K562 (cell line): ENCODE data around the gene RPS19BP1. TPM values are rescaled to one million over a fixed set of nuclear protein-coding genes. Genes with fewer than 3 reads are reported as not detected.

ENCODE experiments used
- ATAC-seq: fragments of 200-7000 bp; cut with Tn5 transposase; 3 replicates; pipeline ENCODE4 v1.9.1; 2020; ENCODE audit warnings: moderate library complexity
- BruUV-seq: library from RNA; stranded (reverse); fragments of 400-500 nt; replicated peaks from 2 replicates; lab custom pipeline; 2021; lab: Mats Ljungman, UMichigan
- CTCF ChIA-PET: fragments of 300-600 bp; formaldehyde crosslinking; extraction: SDS; loops from one replicate; lab custom pipeline; 2021; ENCODE audit warnings: low intra/inter-chr PET ratio; lab: Yijun Ruan, JAX
- POLR2A ChIA-PET: fragments of 300-600, 350-650 bp; sonication (Branson Sonifier 250); formaldehyde crosslinking; extraction: SDS; loops from one replicate; lab custom pipeline; 2021; ENCODE audit warnings: antibody characterized with exemption, inconsistent platforms; lab: Yijun Ruan, JAX
- DNase-seq, 4 experiments: peaks; one replicate each; pipeline versions ENCODE4 v3.0.0 to v3.0.0-alpha.2; 2011 to 2018; ENCODE audit warnings: low spot score in 3 of 4, mixed read lengths in 3 of 4; ENCODE audit errors: extremely low read depth in 1 of 4
- FAIRE-seq: peaks from 2 replicates; lab custom pipeline; 2011; peaks lifted over from hg19 to GRCh38; lab: Jason Lieb, UNC
- H2AFZ ChIP-seq: 2 replicates; pipeline ENCODE4 v1.6.0; 2011; ENCODE audit warnings: low read depth, low read length, control low read depth, inconsistent platforms
- H3K27ac ChIP-seq: fragments of 200-600 bp; 3 replicates; pipeline ENCODE4 v1.8.0; 2011; ENCODE audit warnings: low read depth, mild to moderate bottlenecking, control low read depth, inconsistent platforms, low read length, moderate library complexity, mixed read lengths; ENCODE audit errors: extremely low read depth
- H3K27me3 ChIP-seq, 2 experiments: fragments of 300-600 bp in 1 of 2; 2 replicates in 1 of 2; 3 replicates in 1 of 2; pipeline versions ENCODE4 v1.6.0 to v1.8.0; 2011; ENCODE audit warnings: inconsistent platforms in 2 of 2, low read length in 2 of 2, mild to moderate bottlenecking in 1 of 2, mixed read lengths in 1 of 2, moderate library complexity in 1 of 2; ENCODE audit not compliant: control insufficient read depth in 2 of 2, insufficient read depth in 2 of 2
- H3K36me3 ChIP-seq: fragments of 300-600 bp; 3 replicates; pipeline ENCODE4 v1.8.0; 2011; ENCODE audit warnings: mild to moderate bottlenecking, low read length, inconsistent platforms; ENCODE audit not compliant: control insufficient read depth, insufficient read depth
- H3K4me1 ChIP-seq, 2 experiments: fragments of 200-600 bp in 1 of 2; replicated peaks in 1 of 2; 2 replicates in 1 of 2; 3 replicates in 1 of 2; pipeline versions ENCODE4 v1.5.1 to v1.8.0; 2011; ENCODE audit warnings: inconsistent platforms in 2 of 2, low read length in 2 of 2, mild to moderate bottlenecking in 1 of 2, mixed read lengths in 1 of 2, moderate library complexity in 1 of 2; ENCODE audit not compliant: control insufficient read depth in 2 of 2, insufficient read depth in 2 of 2
- H3K4me2 ChIP-seq: 2 replicates; pipeline ENCODE4 v1.6.1; 2011; ENCODE audit warnings: low read length, control low read depth, inconsistent platforms, mixed read lengths; ENCODE audit not compliant: insufficient read depth
- H3K4me3 ChIP-seq: fragments of 200-600 bp; sonication (generic), shearing (Covaris generic); 2 replicates; pipeline ENCODE4 v1.5.1; 2016; ENCODE audit warnings: control low read depth, inconsistent platforms
- H3K79me2 ChIP-seq: fragments of 200-600 bp; 3 replicates; pipeline ENCODE4 v1.8.0; 2011; ENCODE audit warnings: low read length, inconsistent platforms; ENCODE audit not compliant: control insufficient read depth, insufficient read depth
- H3K9ac ChIP-seq, 2 experiments: 2 replicates each; pipeline versions ENCODE4 v1.6.0 to v1.6.1; 2011; ENCODE audit warnings: low read depth in 2 of 2, low read length in 2 of 2, control low read depth in 1 of 2, inconsistent platforms in 1 of 2, mild to moderate bottlenecking in 1 of 2, mixed read lengths in 1 of 2; ENCODE audit not compliant: insufficient read depth in 1 of 2
- H3K9me1 ChIP-seq: one replicate; pipeline ENCODE4 v1.6.0; 2011; ENCODE audit warnings: inconsistent platforms, mild to moderate bottlenecking, low read length, moderate library complexity; ENCODE audit not compliant: control insufficient read depth, insufficient read depth
- H3K9me3 ChIP-seq: replicated peaks from 2 replicates; pipeline ENCODE4 v1.5.1; 2011; ENCODE audit warnings: low read depth, low read length, inconsistent platforms; ENCODE audit not compliant: control insufficient read depth, insufficient read depth
- H4K20me1 ChIP-seq: replicated peaks from 2 replicates; pipeline ENCODE4 v1.6.1; 2011; ENCODE audit warnings: low read length, inconsistent platforms, mixed read lengths; ENCODE audit not compliant: control insufficient read depth, insufficient read depth
- CEBPB ChIP-seq: fragments of 450-650 bp; IDR thresholded peaks from 2 replicates; pipeline ENCODE4 v1.6.1; 2016; ENCODE audit warnings: missing genetic modification characterization, missing compliant biosample characterization
- MCM2 ChIP-seq: fragments of 450-650 bp; IDR thresholded peaks from 2 replicates; pipeline ENCODE4 v1.6.1; 2017; ENCODE audit warnings: low read depth, mild to moderate bottlenecking
- MTA1 ChIP-seq: fragments of 450-650 bp; IDR thresholded peaks from 2 replicates; pipeline ENCODE4 v1.6.1; 2017; ENCODE audit warnings: borderline replicate concordance
- NR2C2 ChIP-seq, 2 experiments: fragments of 200-800 bp in 1 of 2; sonication (Bioruptor generic) in 1 of 2; sonication (generic) in 1 of 2; formaldehyde crosslinking in 1 of 2; IDR thresholded peaks; 2 replicates each; pipeline versions ENCODE4 v1.6.1 to v1.8.0; 2016 to 2022; ENCODE audit warnings: mild to moderate bottlenecking in 1 of 2, missing compliant biosample characterization in 1 of 2, missing genetic modification characterization in 1 of 2, missing genetic modification reagents in 1 of 2
- SRSF9 ChIP-seq: fragments of 200-400 bp; formaldehyde crosslinking; IDR thresholded peaks from 2 replicates; pipeline ENCODE4 v1.6.1; 2017; ENCODE audit warnings: low read depth, low read length, borderline replicate concordance
- TSC22D4 ChIP-seq: fragments of 450-650 bp; IDR thresholded peaks from 2 replicates; pipeline ENCODE4 v1.6.1; 2016; ENCODE audit warnings: missing genetic modification characterization, missing biosample characterization, control low read depth
- YBX1 ChIP-seq: fragments of 450-650 bp; IDR thresholded peaks from 2 replicates; pipeline ENCODE4 v1.7.1; 2016; ENCODE audit warnings: mild to moderate bottlenecking
- ZFX ChIP-seq: sonication (generic); formaldehyde crosslinking; IDR thresholded peaks from 2 replicates; pipeline ENCODE4 v1.8.0; 2022; ENCODE audit warnings: mild to moderate bottlenecking, missing genetic modification reagents, moderate library complexity
- WGBS: fragments of 100-300 bp; shearing (Covaris generic); methylation state at CpG from one replicate; pipeline ENCODE4 v1.1.6; 2016; ENCODE audit warnings: low coverage, mixed read lengths; ENCODE audit not compliant: insufficient coverage; ENCODE audit errors: missing lambda C conversion rate; 5-methylcytosine and 5-hydroxymethylcytosine counted together
- in situ Hi-C: fragments of 300-500 bp; cut with MboI; formaldehyde crosslinking; loops from 4 replicates; pipeline ENCODE4 v1.15.0; 2018; ENCODE audit warnings: inconsistent platforms, mixed read lengths
- intact Hi-C: fragments of 100-400 bp; cut with micrococcal nuclease; formaldehyde crosslinking; loops from 2 replicates; pipeline ENCODE4 v1.14.2; 2022
- polyA plus RNA-seq, 8 experiments: library from polyadenylated mRNA; depleted of rRNA in 4 of 8; stranded (reverse) in 5 of 8; unstranded in 3 of 8; fragments of >200 nt; fragmentation: Nextera tagmentation in 2 of 8; fragmentation: Illumina TruSeq in 1 of 8; extraction: Ambion mirVana in 2 of 8; extraction: Trizol in 1 of 8; gene quantifications; 2 replicates each; pipeline versions ENCODE4 v1.2.1 to v1.2.3, GENCODE V29; 2011 to 2014; ENCODE audit warnings: inconsistent platforms in 1 of 8, missing spikeins in 1 of 8
- total RNA-seq, 7 experiments: library from RNA; depleted of rRNA in 6 of 7; stranded (reverse); fragments of >200 nt in 6 of 7; fragmentation: Illumina TruSeq in 2 of 7; extraction: Trizol in 2 of 7; gene quantifications; 2 replicates each; pipeline versions ENCODE4 v1.2.1 to v1.2.3, GENCODE V29; 2011 to 2021; ENCODE audit warnings: low replicate concordance in 1 of 7
- TF ChIP-seq, protein P1 (sequence below): fragments of 450-650 bp; formaldehyde crosslinking; IDR thresholded peaks from 2 replicates; pipeline ENCODE4 v1.4.0; 2020; ENCODE audit warnings: mild to moderate bottlenecking, moderate library complexity
- TF ChIP-seq, protein P2 (sequence below): fragments of 450-650 bp; IDR thresholded peaks from 2 replicates; pipeline ENCODE4 v1.6.1; 2018; ENCODE audit not compliant: partially characterized antibody

Gene RPS19BP1
- total and polyA plus RNA-seq, 9 of the 15 experiments (the other 6 are each of a cell fraction or from before 2014, with no cell fraction given), result 3.0 to 223 (median 84.3) TPM

- Histone ChIP-seq H3K4me2 (no peak overlapping the region), H3K9me1 (no peaks in the 10 kb centered on the region), H3K36me3 (peaks cover 9% of the 10 kb centered on the region; the same call in 2 of the 3 replicates), H4K20me1 (no peaks in the 10 kb centered on the region), H3K9ac (no peak overlapping the region), H3K4me3 (no peak overlapping the region), H3K27ac (no peak overlapping the region), H3K27me3 (no peaks in the 10 kb centered on the region), H3K79me2 (peaks cover 2% of the 10 kb centered on the region; the same call in 1 of the 3 replicates), H2AFZ (no peak overlapping the region), H3K4me1 (peaks cover 2 to 36% of the 10 kb centered on the region in 2 experiments; a peak in 4 of 5 replicates), H3K9me3 (no peaks in the 10 kb centered on the region)
- DNase-seq (no peak), FAIRE-seq (no peak), ATAC-seq (no peak)
- TF ChIP-seq CEBPB, result peak; percentile 45
- no peak for TF ChIP-seq YBX1
- BruUV-seq, result no TSS peak
- in situ Hi-C loops, result no loop called here
- intact Hi-C loops, result no loop called here
- ChIA-PET POLR2A (interaction anchor here (1.0 to 3.3 kb wide), 3 partner anchors 42 to 168 kb away, joined by 4 to 17 read pairs (median 5); no protein-coding TSS in a partner anchor), CTCF (no interaction called here)
- WGBS, result 61% methylated on average over 5 of the region's 5 CpGs
Observed at GRCh38 chr22:39481595-39481994, 51.0 kb downstream of the RPS19BP1 start.

DNA sequence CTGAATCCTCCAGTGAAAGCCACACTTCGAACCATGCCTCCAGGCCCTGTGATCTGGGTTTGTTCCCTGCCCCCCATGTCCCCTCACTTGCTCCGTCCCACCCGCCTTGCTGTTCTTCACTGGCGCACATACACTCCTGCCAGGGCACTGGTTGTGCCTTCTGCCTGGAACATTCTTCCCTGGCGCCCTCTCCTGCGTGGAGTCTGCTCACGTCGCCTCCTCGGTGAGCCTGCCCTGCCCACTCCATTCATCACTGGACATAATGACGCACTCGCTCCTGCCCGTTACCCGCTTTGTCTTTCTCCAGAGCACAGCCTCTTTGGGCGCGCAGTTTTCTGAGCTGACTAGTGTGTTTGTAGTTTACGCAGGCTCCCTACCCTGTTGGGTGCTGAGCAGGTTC is 51.5 kb downstream of the RPS19BP1 start:
- Histone ChIP-seq H3K27ac (no peak overlapping the region), H2AFZ (no peak overlapping the region), H3K79me2 (peaks cover 8% of the 10 kb centered on the region; the same call in 1 of the 3 replicates), H3K27me3 (no peaks in the 10 kb centered on the region), H3K9me1 (no peaks in the 10 kb centered on the region), H3K4me1 (peaks cover 2 to 36% of the 10 kb centered on the region in 2 experiments; a peak in 4 of 5 replicates), H4K20me1 (no peaks in the 10 kb centered on the region), H3K4me3 (no peak overlapping the region), H3K9ac (0 out of 4 replicates have a peak overlapping the region, but pooled peaks of 1 of the 2 experiments have one; percentile 43), H3K4me2 (no peak overlapping the region), H3K9me3 (no peaks in the 10 kb centered on the region), H3K36me3 (peaks cover 9% of the 10 kb centered on the region; the same call in 2 of the 3 replicates)
- ATAC-seq (no peak), FAIRE-seq (no peak), DNase-seq (no peak)
- POLR2A ChIA-PET, result interaction anchor here (1.4 to 3.3 kb wide), 2 partner anchors 39 to 42 kb away, joined by 3 to 17 read pairs; partner anchors contain the start of gene ATF4
- BruUV-seq, result no TSS peak
- intact Hi-C loops, result no loop called here
- 87% methylated on average over 7 of the region's 16 CpGs for WGBS
- in situ Hi-C loops, result no loop called here
- CTCF ChIA-PET, result interaction anchor here (0.6 kb wide), 1 partner anchor 13 kb away, joined by 4 read pairs; no protein-coding TSS in a partner anchor
- TF ChIP-seq MCM2 (no peak), SRSF9 (no peak), ZFX (CRISPR knock-in tag) (no peak), TSC22D4 (tag) (no peak), MTA1 (no peak), NR2C2 (CRISPR knock-in tag; IDR thresholded peaks at IDR 0.05) (no peak), NR2C2 (tag; IDR thresholded peaks at IDR 0.05) (no peak)
- TF ChIP-seq, protein P1, sequence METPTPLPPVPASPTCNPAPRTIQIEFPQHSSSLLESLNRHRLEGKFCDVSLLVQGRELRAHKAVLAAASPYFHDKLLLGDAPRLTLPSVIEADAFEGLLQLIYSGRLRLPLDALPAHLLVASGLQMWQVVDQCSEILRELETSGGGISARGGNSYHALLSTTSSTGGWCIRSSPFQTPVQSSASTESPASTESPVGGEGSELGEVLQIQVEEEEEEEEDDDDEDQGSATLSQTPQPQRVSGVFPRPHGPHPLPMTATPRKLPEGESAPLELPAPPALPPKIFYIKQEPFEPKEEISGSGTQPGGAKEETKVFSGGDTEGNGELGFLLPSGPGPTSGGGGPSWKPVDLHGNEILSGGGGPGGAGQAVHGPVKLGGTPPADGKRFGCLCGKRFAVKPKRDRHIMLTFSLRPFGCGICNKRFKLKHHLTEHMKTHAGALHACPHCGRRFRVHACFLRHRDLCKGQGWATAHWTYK (CRISPR knock-in tag), result no peak
- TF ChIP-seq, protein P2, sequence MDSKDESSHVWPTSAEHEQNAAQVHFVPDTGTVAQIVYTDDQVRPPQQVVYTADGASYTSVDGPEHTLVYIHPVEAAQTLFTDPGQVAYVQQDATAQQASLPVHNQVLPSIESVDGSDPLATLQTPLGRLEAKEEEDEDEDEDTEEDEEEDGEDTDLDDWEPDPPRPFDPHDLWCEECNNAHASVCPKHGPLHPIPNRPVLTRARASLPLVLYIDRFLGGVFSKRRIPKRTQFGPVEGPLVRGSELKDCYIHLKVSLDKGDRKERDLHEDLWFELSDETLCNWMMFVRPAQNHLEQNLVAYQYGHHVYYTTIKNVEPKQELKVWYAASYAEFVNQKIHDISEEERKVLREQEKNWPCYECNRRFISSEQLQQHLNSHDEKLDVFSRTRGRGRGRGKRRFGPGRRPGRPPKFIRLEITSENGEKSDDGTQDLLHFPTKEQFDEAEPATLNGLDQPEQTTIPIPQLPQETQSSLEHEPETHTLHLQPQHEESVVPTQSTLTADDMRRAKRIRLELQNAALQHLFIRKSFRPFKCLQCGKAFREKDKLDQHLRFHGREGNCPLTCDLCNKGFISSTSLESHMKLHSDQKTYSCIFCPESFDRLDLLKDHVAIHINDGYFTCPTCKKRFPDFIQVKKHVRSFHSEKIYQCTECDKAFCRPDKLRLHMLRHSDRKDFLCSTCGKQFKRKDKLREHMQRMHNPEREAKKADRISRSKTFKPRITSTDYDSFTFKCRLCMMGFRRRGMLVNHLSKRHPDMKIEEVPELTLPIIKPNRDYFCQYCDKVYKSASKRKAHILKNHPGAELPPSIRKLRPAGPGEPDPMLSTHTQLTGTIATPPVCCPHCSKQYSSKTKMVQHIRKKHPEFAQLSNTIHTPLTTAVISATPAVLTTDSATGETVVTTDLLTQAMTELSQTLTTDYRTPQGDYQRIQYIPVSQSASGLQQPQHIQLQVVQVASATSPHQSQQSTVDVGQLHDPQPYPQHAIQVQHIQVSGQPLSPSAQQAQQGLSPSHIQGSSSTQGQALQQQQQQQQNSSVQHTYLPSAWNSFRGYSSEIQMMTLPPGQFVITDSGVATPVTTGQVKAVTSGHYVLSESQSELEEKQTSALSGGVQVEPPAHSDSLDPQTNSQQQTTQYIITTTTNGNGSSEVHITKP, result no peak
